Measurements from ENCODE around the gene BRF1.

BRF1 gene

GRCh38 chr14:105173901-105174894, 126.6 kb downstream of the BRF1 start:
- no peak for DNase-seq (ENCODE audit: low read depth)

- no peak for DNase-seq (ENCODE audit: low read depth)
Observed at GRCh38 chr14:105173145-105173544, 127.7 kb downstream of the BRF1 start.

- DNase-seq (ENCODE audit: low read depth) = no peak
Observed at GRCh38 chr14:105172476-105172875, 128.3 kb downstream of the BRF1 start.

GRCh38 chr14:105171004-105171673, 129.7 kb downstream of the BRF1 start:
- no peak for DNase-seq (ENCODE audit: low read depth)

GRCh38 chr14:105169776-105170655, 130.8 kb downstream of the BRF1 start:
- DNase-seq (ENCODE audit: low read depth) = no peak

GRCh38 chr14:105168979-105169507, 131.8 kb downstream of the BRF1 start:
- DNase-seq (ENCODE audit: low read depth) = no peak

- DNase-seq (ENCODE audit: low read depth) = peak; percentile 28
Observed at GRCh38 chr14:105168496-105168978, 132.3 kb downstream of the BRF1 start, which contains the start of gene JAG2. Gene JAG2, minus strand, starts transcription at chr14:105168776. Its CDS starts 356 bp downstream, at chr14:105168420.

- no peak for DNase-seq (ENCODE audit: low read depth)
Observed at GRCh38 chr14:105168093-105168420, 132.7 kb downstream of the BRF1 start.

- DNase-seq (ENCODE audit: low read depth) = no peak
Observed at GRCh38 chr14:105167303-105168092, 133.3 kb downstream of the BRF1 start.

- DNase-seq (ENCODE audit: low read depth) = no peak
Observed at GRCh38 chr14:105166571-105167302, 134.1 kb downstream of the BRF1 start.

GRCh38 chr14:105165761-105166485, 134.9 kb downstream of the BRF1 start:
- DNase-seq (ENCODE audit: low read depth) = no peak

- no peak for DNase-seq (ENCODE audit: low read depth)
Observed at GRCh38 chr14:105165134-105165704, 135.6 kb downstream of the BRF1 start.

- no peak for DNase-seq (ENCODE audit: low read depth)
Observed at GRCh38 chr14:105163040-105163742, 137.6 kb downstream of the BRF1 start.

- DNase-seq (ENCODE audit: low read depth) = no peak
Observed at GRCh38 chr14:105162669-105162979, 138.2 kb downstream of the BRF1 start.

- DNase-seq (ENCODE audit: low read depth) = no peak
Observed at GRCh38 chr14:105161964-105162668, 138.7 kb downstream of the BRF1 start.

- DNase-seq (ENCODE audit: low read depth) = no peak
Observed at GRCh38 chr14:105161309-105161708, 139.5 kb downstream of the BRF1 start.

GRCh38 chr14:105160776-105161175, 140.0 kb downstream of the BRF1 start:
- no peak for DNase-seq (ENCODE audit: low read depth)

- no peak for DNase-seq (ENCODE audit: low read depth)
Observed at GRCh38 chr14:105159344-105159743, 141.5 kb downstream of the BRF1 start.
